Retinal pigment epithelial cell (primary cell): ENCODE results near the gene BRD2.
A peak's percentile ranks its signal among the peaks of the same experiment; 100 is the strongest.

Source experiments
- DNase-seq: peaks from one replicate; pipeline ENCODE4 v3.0.0-alpha.2; 2010; ENCODE audit warnings: low read depth
- H3K4me3 ChIP-seq: 2 replicates; pipeline ENCODE4 v1.5.1; 2011; ENCODE audit warnings: mild to moderate bottlenecking, low read length, control low read depth, moderate library complexity
- CTCF ChIP-seq: conservative IDR thresholded peaks from 2 replicates; pipeline ENCODE4 v1.5.1; 2011; ENCODE audit warnings: low read depth, low read length, control low read depth, inconsistent platforms

Gene BRD2

DNA sequence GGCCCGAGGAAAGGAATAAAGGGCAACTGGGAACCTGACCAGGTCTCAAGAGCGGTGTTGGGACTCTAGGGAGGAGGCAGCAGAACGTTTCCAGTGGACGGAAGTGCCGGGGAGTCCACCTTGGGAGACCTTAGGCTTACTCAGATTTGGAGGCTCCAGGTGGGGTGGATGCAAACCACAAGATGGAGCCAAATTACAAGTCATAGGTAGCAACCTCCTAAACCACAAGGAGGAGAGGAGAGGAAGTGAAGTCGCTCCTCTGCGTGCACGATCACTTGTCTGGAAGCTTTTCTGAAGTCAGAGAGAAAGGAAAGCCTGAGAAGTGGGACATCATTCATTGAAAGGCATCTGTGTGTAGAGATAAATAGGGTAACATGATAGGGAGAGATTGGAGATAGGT is 31.7 kb downstream of the BRD2 start:
- H3K4me3 ChIP-seq, result no peak overlapping the region
- TF ChIP-seq CTCF, result peak; percentile 13
- no peak for DNase-seq

- TF ChIP-seq CTCF, result no peak
- H3K4me3 ChIP-seq, result no peak overlapping the region
- no peak for DNase-seq
These were observed 33.3 kb downstream of the BRD2 start for GRCh38 chr6:33001685-33002084.

GRCh38 chr6:33004940-33005339 is 36.5 kb downstream of the BRD2 start:
- no peak for TF ChIP-seq CTCF
- H3K4me3 ChIP-seq, result no peak overlapping the region
- DNase-seq, result no peak

DNA sequence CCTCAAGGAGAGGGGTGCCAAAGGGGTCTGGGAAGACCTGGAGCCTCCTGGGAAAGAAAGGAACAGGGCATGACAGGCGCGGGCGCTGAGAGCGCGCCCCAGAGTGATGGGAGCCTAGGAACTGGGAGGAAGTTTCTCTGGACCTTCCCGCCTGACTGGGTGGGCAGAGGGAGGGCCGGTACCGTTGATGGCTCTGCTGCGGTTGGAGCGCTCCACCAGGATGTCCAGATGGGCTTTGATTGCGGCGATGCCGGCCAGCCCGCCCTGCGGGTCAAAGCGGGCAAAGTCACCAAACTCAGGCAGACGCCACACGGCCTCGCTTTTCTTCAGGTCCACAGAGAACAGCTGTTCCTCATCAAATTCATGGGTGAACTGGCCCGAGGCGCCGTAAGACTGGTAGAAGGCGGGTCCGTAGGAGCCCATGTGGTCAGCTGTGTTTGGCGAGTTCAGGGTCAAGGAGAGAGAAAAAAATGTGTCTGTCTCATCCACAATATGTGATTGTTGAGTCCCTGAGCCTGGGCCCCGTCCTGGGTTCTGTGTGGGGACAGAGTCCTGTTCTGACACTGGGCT is 39.5 kb downstream of the BRD2 start:
- no peak for TF ChIP-seq CTCF
- no peak overlapping the region for H3K4me3 ChIP-seq
- DNase-seq, result no peak

DNA sequence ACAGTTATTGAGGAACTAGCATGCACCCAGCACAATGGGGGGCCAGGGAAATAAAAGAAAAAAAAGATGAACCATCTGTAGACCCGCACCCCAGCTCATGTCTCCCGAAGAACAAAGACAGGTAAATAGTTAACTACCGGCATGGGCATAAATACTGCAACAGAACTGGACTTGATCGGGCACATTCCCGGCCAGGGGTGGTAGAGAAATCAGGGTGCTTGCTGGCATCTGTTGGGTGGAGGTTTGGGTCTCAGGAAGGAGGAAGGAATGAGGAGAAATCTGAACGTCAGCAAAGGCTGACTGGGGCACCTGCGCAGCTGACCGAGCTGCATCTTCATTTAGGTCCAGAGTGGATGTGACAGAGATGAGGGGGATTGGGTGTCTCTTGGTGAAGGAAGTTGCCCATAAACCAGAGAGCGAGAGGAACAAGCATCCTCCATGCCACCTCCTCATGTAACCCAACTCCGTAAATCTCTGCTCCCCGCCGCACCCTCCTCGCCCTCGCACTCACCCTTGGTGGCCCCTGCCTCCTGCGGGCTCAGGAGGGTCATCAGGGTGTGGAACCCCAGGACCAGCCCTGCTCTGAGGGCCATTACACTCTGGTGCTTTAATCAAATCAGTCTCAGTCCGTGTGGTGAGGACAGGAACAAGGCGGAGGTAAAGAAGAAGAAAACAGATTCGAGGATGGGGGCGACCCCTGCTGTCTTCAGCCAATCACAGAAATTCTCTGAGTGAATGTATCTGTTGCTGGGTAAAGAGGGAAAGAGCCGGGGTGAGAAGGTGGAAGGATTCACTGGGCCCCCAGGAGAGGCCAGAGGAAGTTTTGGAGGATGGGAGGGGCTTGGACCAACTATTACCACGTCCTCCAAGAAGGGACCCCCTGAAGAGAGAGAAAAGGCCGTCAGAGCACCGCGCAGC is 40.8 kb downstream of the BRD2 start, which contains the start of gene HLA-DOA:
TSS of gene HLA-DOA (minus strand) at position 648 of the 918 bp plus-strand sequence.
- TF ChIP-seq CTCF, result no peak
- peak within 1 kb of the TSS; percentile 20 for H3K4me3 ChIP-seq
- no peak for DNase-seq

DNA sequence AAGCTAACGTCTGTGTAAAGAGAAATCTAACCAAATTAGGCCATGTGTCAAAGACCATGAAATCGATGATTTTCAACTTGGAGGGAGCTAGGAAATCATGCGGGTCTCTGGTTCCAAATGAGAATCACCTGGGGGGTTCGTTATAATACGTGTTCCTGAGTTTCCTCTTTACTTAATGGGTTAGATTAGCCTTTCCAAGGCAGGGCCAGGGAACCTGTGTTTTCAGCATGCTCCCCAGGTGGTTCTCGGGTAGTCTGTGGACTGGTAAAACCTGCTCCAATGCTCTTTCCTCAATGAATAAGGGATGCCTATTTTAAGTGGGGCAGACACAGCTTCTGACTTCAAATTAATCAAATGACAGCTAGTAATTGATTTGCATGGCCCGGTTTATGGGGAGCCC is 42.0 kb downstream of the BRD2 start:
- DNase-seq, result no peak
- H3K4me3 ChIP-seq, result no peak overlapping the region
- TF ChIP-seq CTCF, result no peak

DNA sequence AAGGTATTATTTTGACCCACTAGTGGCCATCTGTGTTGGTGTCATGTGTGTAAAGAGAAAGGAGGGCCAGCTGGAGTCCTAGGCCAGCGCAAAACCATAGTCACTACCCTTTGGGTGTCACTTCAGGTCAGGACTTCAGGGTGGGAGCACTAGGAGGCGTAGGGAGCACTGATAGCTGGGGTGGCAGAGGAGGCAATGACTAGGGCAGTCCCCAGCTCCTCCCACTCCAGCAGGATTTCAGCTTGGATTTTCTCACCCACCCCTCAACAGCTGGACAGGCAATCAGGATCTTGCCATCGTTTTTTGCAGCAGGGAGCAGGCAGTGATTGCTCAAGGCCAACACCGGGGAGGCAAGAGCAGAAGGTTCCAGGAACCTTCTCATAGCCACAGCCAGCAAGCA is 45.2 kb downstream of the BRD2 start:
- H3K4me3 ChIP-seq, result no peak overlapping the region
- no peak for TF ChIP-seq CTCF
- DNase-seq, result no peak
